HG03025 (cell line): ENCODE measurements around the gene LCE1E.

Experiments used
- ATAC-seq: cut with Tn5 transposase; IDR thresholded peaks from one replicate; pipeline ENCODE4 v1.9.1; 2021; ENCODE audit warnings: mild to moderate bottlenecking, moderate library complexity; ENCODE audit not compliant: unreplicated experiment, low FRiP score

Gene LCE1E

DNA sequence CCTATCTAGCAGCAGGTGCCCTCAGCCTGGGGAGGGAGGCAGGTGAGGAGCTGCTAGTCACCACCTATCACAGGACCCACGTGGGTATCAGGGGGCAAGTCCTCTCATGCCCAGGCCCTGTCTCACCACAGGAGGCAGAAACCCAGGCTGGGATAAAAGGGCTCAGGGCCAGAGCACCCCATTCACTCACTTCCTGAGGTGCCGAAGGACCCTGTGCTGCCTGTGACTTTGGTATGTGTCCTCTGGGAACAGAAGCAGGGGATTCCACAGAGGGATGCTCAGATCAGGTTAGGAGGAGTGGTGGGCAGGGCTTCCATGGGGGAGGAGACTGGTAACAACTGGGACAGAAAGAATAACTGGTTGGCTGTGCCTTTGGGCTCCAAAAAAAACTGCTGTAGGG is at the start of gene LCE1E:
TSS of gene LCE1E (plus strand) at position 181 of the 400 bp plus-strand sequence. CDS start 1,043 bp downstream, outside the sequence.
- ATAC-seq, result no peak

DNA sequence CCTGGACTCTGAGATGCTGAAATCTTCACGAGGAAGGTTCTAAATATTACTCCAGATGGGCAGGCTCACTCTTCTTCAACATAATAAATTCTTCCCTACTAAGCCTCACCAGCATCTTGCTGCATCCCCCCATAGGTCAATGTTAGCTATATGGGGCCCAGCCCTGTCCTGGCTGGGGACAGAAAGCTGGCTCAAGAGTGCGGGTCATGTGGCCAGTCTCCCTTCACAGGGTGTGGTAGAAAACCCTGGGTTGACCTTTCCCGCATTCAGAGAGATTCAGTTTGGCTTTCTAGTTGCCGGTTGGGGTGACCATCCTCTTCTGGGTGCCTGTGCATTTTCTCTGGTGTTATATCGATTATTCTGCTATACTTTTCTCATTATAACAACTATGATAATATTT is 48.1 kb upstream of the LCE1E start:
- no peak for ATAC-seq

DNA sequence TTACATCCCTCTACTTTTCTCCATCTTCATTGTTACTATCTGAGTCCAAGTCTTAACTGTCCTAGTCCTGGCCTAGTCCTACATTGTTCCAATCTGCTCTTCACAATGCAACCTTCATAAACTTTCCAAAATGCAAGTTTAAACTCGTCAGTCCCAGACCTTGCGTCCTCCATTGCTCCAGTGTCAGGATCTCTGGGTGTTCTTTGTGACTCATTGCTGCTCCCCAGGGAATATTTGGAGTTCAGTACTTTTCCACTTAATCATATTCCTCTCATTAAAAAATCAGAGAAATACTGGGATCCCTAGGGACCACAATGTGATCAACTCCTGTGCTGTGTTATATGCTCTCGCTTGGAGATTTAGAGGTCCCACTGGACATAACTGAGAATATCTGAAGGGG is 46.2 kb upstream of the LCE1E start:
- ATAC-seq, result no peak

DNA sequence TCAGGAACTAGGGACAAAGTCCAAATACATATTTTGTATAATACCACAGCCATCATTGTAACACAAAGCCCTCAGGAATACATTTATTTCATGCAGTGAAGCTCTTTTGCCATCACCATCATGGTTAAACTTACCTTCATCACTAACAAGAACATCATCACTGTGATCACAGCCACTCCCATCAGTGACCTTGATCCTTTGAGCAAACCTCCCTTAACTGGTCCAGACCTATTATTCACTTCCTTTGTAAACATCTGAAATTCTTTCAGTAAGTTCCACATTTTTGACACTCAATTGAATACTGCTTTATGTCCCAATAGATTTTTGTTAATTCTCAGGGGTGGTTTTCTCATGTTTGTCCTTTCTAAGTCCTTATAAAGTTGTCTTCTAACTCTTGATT is 44.4 kb upstream of the LCE1E start:
- ATAC-seq, result no peak

DNA sequence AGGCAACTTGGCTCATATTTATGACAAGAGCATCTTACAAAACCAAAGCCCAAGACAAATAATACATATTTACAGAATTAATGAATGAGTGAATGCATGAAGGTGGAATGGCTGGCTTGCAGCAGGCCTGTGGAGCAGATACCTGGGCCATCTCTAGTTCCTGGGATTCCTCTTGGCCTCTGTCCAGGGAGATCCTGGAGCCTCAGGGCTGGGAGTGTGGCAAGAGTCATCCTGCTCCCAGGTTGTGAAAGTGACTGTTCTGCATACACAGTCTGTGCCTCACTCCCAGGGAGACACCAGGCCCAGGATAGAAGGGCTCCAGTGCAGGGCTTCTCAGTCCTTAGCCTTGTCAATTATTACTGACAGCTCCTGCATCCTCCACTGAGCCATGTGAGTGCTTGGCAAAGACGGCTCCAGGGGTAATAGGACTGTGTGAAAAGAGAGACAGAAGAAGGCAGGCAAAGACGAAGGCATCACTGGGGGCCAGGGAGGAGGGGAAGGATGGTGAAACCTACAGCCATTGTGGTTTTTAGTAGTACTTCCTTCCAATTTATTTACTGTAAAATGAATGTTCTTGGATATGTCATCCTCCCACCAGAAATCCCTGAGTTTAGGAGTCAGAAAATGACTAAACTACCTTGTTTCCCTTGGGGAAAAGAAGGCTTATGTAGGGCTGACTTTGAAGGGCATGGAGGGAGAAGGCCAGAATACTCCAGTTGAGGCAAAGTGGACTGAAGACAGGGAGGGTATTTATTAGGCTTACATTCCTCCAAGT is 42.5 kb upstream of the LCE1E start:
- no peak for ATAC-seq

DNA sequence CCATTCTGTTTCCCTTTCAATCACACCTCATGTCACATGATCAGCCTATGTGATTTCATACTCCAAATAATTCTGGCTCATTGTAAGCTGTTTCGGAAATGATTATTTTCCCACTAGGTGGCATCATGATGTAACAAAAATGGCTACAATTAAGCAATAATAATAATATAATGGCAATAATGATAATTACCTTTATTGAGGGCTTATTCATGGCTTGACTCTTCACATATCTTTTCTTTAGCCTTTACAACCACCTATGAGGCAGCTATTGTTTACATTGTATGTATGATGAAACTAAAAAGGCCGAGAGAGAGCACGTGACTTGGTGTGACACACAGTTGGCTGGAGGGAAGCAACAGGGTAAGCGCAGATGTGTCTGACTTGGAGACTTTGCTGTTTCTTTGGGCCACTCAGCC is 40.8 kb upstream of the LCE1E start:
- no peak for ATAC-seq

GRCh38 chr1:152745765-152746444 is 40.2 kb upstream of the LCE1E start:
- ATAC-seq, result no peak

DNA sequence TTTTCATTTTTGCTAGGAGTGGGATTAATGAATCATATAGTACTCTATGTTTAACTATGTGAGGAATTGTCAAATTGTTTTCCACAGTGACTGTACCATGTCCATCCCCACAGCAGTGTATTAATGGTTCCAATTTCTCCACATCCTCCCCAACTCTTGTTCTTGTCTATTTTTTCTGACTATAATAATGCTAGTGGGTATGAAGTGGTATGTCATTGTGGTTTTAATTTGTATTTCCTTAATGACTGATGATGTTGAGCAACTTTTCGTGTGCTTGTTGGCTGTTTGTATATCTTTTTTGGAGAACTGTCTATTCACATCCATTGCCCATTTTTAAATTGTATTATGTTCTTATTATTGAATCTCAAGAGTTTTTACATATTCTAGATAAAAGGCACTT is 38.2 kb upstream of the LCE1E start:
- ATAC-seq, result no peak

DNA sequence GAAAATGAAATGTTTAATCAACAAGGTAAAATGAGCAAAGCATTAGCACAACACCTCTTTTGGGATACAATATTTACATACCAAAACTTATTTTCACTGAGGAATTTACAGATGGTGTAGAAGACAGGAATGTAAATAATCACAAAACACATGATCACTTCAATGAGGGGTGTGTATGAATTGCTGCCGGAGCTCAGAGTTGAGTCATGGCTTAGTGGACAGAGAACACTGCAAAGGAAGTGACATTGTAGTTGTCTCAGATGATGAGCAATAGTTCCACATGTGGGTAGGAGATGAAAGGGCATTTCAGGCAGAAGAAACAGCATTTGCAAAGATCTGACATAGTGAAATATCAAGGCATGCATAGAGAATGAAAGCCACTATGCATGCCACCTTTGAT is 33.8 kb upstream of the LCE1E start:
- no peak for ATAC-seq

DNA sequence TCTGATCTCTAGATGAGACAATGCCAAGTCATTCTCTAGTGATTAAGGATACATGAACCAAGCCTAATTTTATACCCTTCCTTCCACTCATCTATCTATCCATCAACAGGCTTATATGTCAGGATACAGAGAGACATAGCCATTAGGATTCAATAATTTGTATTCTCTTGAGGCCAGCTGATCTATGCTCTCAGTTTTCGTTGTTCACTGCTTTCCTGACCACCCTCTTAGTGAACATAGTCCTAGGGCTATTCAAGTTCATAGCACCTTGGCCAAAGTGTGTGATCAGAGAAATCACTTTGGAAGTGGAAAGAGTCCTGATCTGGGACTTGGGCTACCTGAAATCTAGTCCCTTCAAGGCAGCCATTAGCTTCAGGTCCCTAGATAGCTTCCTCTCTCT is 32.5 kb upstream of the LCE1E start:
- no peak for ATAC-seq

DNA sequence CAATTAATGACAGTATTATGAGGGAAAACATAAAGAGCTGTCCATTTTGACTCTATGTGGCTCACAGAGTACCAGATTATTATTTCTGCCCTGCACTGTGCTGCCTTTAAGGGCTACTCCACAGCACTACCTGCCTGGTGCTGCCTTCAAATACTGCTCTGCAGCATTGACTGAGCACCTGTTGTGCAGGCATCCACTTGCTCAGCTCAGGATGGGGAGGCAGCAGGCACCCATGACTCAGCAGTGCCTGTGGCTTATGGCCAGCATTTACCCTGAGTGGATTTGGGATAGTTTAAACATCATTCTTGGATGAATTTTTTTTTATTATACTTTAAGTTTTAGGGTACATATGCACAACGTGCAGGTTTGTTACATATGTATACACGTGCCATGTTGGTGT is 29.2 kb upstream of the LCE1E start:
- no peak for ATAC-seq

DNA sequence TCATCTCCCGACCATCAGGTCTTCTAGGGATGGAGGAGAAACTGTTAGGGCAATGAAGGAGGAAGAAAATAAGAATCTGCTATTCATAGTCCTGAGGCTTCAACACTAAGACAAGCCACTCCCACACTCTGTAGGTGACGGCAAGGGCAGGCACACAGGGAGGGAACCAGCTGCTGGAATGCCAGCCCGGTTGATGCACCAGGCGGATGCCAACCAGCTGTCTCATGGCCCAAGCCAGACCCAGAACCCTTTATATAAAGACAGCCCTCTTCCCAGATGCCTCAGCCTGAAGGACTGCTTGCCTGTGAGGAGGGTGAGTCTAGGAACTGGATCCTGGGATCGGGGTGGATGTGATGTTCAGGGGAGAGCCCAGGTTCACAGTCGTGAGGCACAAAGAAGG is 28.3 kb upstream of the LCE1E start, which contains the start of gene KPRP:
TSS of gene KPRP (plus strand) at position 279 of the 400 bp plus-strand sequence. CDS start 1,564 bp downstream, outside the sequence.
- ATAC-seq, result no peak

- ATAC-seq, result no peak
Observed at GRCh38 chr1:152758636-152759035, 27.4 kb upstream of the LCE1E start.

- no peak for ATAC-seq
Observed at GRCh38 chr1:152759453-152760173, 26.4 kb upstream of the LCE1E start.

DNA sequence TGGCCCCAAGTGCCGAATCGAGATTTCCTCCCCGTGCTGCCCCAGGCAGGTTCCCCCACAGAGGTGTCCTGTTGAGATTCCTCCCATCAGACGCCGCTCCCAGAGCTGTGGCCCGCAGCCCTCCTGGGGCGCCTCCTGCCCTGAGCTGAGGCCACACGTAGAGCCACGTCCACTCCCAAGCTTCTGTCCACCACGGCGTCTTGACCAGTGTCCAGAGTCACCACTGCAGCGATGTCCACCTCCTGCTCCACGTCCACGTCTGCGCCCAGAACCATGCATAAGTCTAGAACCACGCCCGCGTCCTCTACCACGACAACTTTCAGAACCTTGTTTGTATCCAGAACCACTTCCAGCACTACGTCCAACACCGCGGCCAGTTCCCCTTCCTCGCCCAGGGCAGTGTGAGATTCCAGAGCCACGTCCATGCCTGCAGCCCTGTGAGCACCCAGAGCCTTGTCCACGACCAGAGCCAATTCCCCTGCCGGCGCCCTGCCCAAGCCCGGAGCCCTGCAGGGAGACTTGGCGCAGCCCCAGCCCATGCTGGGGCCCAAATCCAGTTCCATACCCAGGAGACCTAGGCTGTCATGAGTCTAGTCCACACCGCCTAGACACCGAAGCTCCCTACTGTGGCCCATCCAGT is 25.4 kb upstream of the LCE1E start:
- ATAC-seq, result no peak

DNA sequence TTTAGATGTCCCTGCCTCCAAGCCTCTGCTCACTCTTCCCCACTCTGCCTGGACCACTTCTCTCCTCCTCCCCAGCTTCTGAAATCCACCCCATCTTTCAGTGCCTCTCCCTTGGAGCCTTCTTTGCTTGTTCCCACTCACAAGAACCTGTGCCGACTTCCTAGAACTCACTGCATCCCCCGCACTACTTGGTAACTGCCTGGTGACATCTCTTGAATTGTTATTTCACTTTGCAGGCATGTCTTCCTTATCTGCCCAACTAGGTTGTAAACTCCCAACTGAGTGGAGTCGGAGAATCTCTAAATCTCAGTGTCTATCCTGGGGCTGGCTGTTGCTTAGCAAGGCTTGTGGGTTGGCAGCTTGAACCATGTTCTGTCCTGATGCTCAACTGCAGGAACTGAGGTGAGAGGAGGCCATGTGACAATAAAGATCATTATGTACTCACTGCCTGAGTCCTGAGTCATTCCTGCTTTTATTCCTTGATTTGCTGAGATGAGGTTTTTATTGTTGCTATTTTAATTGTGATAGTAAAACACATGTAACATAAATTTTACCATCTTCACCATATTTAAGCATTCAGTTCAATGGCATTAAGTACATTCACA is 24.3 kb upstream of the LCE1E start:
- no peak for ATAC-seq

- no peak for ATAC-seq
Observed at GRCh38 chr1:152768847-152769533, 17.1 kb upstream of the LCE1E start.

GRCh38 chr1:152770411-152770810 is 15.6 kb upstream of the LCE1E start:
- no peak for ATAC-seq

- no peak for ATAC-seq
Observed at GRCh38 chr1:152774875-152775274, 11.2 kb upstream of the LCE1E start, which contains the start of gene LCE1F. LCE1F (plus strand) TSS chr1:152775140; CDS start chr1:152776372, 1,232 bp downstream.

DNA sequence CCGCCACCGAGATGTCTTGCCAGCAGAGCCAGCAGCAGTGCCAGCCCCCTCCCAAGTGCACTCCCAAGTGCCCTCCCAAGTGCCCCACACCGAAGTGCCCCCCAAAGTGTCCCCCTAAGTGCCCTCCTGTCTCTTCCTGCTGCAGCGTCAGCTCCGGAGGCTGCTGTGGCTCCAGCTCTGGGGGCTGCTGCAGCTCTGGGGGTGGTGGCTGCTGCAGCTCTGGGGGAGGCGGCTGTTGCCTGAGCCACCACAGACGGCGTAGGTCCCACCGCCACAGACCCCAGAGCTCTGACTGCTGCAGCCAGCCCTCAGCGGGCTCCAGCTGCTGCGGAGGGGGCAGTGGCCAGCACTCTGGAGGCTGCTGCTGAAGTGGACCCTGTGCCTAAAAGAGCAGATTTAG is 9.7 kb upstream of the LCE1E start:
- no peak for ATAC-seq
